Measurements from ENCODE around the gene TBC1D1.

DNA sequence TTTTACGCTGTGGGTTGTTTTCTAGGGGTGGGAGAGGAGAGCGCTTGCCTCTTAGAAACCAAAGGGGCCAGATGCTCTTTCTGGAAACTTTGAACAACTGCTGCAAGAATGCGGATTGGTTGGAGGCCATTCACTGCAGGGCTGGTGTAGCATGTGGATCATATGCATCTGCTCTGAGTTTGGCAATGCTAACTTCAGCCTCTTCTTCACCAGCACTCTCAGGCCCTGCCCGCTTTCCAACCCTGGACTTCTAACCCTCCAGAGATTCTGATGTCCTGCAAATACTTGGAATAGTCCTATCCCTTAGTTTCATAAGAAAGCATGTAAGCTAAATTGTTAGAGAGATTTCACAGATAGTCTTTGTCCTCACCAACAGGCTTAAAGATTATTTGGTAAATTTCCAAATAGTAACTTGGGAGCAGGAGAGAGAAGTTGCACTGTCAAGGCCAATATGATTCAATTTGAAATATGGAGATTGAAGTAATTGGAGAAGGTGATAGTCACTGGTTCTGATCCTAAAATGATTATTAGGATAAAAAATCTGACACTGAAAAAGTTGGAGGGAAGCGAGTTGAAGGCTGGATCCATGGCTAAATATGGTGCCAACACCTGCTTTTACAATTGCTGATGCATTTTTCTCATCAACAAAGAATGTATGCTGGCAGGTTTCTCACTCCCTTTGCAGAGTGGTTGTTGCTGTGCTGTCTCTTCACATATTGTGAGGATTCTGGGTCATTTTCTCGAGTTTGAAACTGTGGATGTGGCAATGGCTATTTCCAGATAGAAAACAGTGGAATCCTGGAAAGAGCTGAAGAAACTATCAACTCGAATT is 279.7 kb downstream of the TBC1D1 start:
- TF ChIP-seq CTCF (IDR thresholded peaks at IDR 0.05 in 8 of 11, conservative IDR thresholded peaks at IDR 0.05 in 3 of 11), result no peak
- TF ChIP-seq POLR2AphosphoS5 (IDR thresholded peaks at IDR 0.05), result no peak

Data from spleen (tissue), 7 donors.